ENCODE data around the gene GPR162.

- no peak for TF ChIP-seq GABPA (IDR thresholded peaks at IDR 0.05; ENCODE audit: low read depth)
- no peak for TF ChIP-seq POLR2AphosphoS5 (IDR thresholded peaks at IDR 0.05; ENCODE audit: low read length)
- no peak for TF ChIP-seq NFYA (IDR thresholded peaks at IDR 0.05; ENCODE audit: borderline replicate concordance, low read depth, low read length)
- no peak for TF ChIP-seq JUNB (IDR thresholded peaks at IDR 0.05)
Measured at GRCh38 chr12:6816598-6816997, 5.0 kb upstream of the GPR162 start.

Measured in GM12878 (cell line).